Tibial nerve (tissue), 4 donors: Measurements from ENCODE around the gene LRFN2. TPM values are rescaled to one million over a fixed set of nuclear protein-coding genes. Genes with fewer than 3 reads are reported as not detected.

Experiments
- DNase-seq, 2 donors: peaks; one replicate each; pipeline ENCODE4 v3.0.0-alpha.2; 2019; ENCODE audit warnings: low spot score in 2 of 2
- H3K27ac ChIP-seq, 4 donors: fragments of 200-600 bp; sonication (generic) in 3 of 4; one replicate each; pipeline ENCODE4 v1.5.1; 2017 to 2019; ENCODE audit warnings: mild to moderate bottlenecking in 1 of 4
- H3K27me3 ChIP-seq, 2 donors: fragments of 200-600 bp; sonication (generic) in 1 of 2; one replicate each; pipeline versions ENCODE4 v1.5.1 to v1.6.0; 2017 to 2019
- H3K36me3 ChIP-seq, 3 donors: fragments of 200-600 bp; sonication (generic); one replicate each; pipeline ENCODE4 v1.5.1; 2018 to 2019
- H3K4me1 ChIP-seq, 4 donors: fragments of 200-600 bp; sonication (generic) in 3 of 4; one replicate each; pipeline ENCODE4 v1.5.1; 2017 to 2019
- H3K4me3 ChIP-seq, 4 donors: fragments of 200-600 bp; sonication (generic) in 3 of 4; one replicate each; pipeline ENCODE4 v1.5.1; 2017 to 2019; ENCODE audit warnings: mild to moderate bottlenecking in 1 of 4, moderate library complexity in 1 of 4
- H3K9me3 ChIP-seq, 4 donors: fragments of 200-600 bp; sonication (generic) in 3 of 4; one replicate each; pipeline ENCODE4 v1.5.1; 2017 to 2019
- EP300 ChIP-seq, 2 donors: sonication (generic); formaldehyde crosslinking; IDR thresholded peaks; one replicate each; pipeline ENCODE4 v1.6.1; 2017; ENCODE audit warnings: antibody characterized with exemption in 2 of 2, mild to moderate bottlenecking in 1 of 2
- POLR2A ChIP-seq, 2 donors: fragments of 450-650 bp; IDR thresholded peaks; one replicate each; pipeline ENCODE4 v1.6.1; 2017; ENCODE audit warnings: antibody characterized with exemption in 2 of 2, mild to moderate bottlenecking in 2 of 2, moderate library complexity in 2 of 2
- WGBS, 2 donors: methylation state at CpG; one replicate each; pipeline ENCODE4 v1.1.5; 2018; 5-methylcytosine and 5-hydroxymethylcytosine counted together
- total RNA-seq, 4 donors: library from RNA; depleted of rRNA; stranded (reverse); fragments of >200 nt; gene quantifications; one replicate each; pipeline ENCODE4 v1.1.0, GENCODE V29; 2016
- TF ChIP-seq, protein P1 (sequence below), 5 experiments: fragments of 200-600 bp in 3 of 5; fragments of 450-650 bp in 2 of 5; sonication (generic) in 3 of 5; IDR thresholded peaks; one replicate each; pipeline ENCODE4 v1.5.1; 2016 to 2019; ENCODE audit warnings: antibody characterized with exemption in 5 of 5, mild to moderate bottlenecking in 3 of 5, moderate library complexity in 2 of 5

LRFN2 gene
- total RNA-seq, 4 donors from 2014 or later: not detected

GRCh38 chr6:40444811-40445210 lies 142.4 kb downstream of the LRFN2 start:
- 36 to 40% methylated on average over 1 of the region's 1 CpG for WGBS, 2 donors
- Histone ChIP-seq H3K4me3 (no peak overlapping the region), H3K27ac (no peak overlapping the region), H3K27me3 (no peaks in the 10 kb centered on the region), H3K4me1 (no peaks in the 10 kb centered on the region), H3K36me3 (no peaks in the 10 kb centered on the region), H3K9me3 (no peaks in the 10 kb centered on the region)
- TF ChIP-seq POLR2A (IDR thresholded peaks at IDR 0.05) (no peak), EP300 (IDR thresholded peaks at IDR 0.05) (no peak)
- TF ChIP-seq, protein P1, sequence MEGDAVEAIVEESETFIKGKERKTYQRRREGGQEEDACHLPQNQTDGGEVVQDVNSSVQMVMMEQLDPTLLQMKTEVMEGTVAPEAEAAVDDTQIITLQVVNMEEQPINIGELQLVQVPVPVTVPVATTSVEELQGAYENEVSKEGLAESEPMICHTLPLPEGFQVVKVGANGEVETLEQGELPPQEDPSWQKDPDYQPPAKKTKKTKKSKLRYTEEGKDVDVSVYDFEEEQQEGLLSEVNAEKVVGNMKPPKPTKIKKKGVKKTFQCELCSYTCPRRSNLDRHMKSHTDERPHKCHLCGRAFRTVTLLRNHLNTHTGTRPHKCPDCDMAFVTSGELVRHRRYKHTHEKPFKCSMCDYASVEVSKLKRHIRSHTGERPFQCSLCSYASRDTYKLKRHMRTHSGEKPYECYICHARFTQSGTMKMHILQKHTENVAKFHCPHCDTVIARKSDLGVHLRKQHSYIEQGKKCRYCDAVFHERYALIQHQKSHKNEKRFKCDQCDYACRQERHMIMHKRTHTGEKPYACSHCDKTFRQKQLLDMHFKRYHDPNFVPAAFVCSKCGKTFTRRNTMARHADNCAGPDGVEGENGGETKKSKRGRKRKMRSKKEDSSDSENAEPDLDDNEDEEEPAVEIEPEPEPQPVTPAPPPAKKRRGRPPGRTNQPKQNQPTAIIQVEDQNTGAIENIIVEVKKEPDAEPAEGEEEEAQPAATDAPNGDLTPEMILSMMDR (IDR thresholded peaks at IDR 0.05): no peak
- DNase-seq: no peak

DNA sequence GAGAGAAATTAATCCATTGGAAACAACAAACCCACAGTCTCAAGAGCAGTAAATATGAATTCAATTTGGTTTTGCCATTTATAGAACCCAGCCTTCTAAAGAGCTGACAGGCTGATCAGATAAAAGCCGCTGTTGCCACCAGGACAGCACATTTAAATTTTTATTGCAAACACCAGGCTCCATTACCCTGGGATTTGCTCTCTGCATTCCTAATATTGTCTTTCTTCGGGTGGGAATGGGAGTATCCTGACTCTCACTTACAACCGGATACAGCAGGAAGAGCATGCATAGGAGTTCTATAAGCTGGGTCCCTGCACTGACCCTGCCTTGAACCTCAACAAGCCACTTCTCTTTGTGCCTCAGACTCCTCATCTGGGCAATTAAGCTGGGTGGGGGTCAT lies 142.9 kb downstream of the LRFN2 start:
- no peak overlapping the region for H3K27ac ChIP-seq
- 45 to 58% methylated on average over 3 of the region's 3 CpGs for WGBS, 2 donors
- H3K9me3 ChIP-seq: no peaks in the 10 kb centered on the region
- TF ChIP-seq EP300 (IDR thresholded peaks at IDR 0.05) (no peak), POLR2A (IDR thresholded peaks at IDR 0.05) (no peak)
- TF ChIP-seq, protein P1 (IDR thresholded peaks at IDR 0.05): no peak
- no peak overlapping the region for H3K4me3 ChIP-seq
- H3K27me3 ChIP-seq: no peaks in the 10 kb centered on the region
- no peaks in the 10 kb centered on the region for H3K36me3 ChIP-seq
- no peaks in the 10 kb centered on the region for H3K4me1 ChIP-seq
- no peak for DNase-seq

DNA sequence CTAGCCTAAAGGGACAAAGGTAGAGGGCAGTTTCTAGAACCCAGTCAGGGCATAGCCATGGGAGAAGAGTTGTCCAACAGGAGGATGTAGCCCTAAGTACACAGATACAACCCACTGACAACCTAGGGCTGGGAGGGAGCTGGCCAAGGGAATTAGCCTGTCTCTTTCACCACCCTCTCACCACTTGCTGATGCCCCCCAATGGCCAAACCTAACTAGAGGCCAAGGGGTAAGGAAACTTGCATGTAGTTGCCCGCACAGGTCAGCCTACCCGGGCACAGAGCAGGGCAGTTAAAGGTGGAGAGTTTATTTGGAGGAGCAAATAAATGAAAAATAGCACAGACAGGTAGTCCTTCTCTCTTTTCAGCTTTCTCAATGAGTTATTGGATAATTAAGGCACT lies 143.3 kb downstream of the LRFN2 start:
- H3K27me3 ChIP-seq: no peaks in the 10 kb centered on the region
- TF ChIP-seq POLR2A (IDR thresholded peaks at IDR 0.05): no peak
- TF ChIP-seq EP300 (IDR thresholded peaks at IDR 0.05): no peak
- TF ChIP-seq, protein P1 (IDR thresholded peaks at IDR 0.05): no peak
- no peak for DNase-seq
- no peak overlapping the region for H3K27ac ChIP-seq
- H3K4me1 ChIP-seq: no peaks in the 10 kb centered on the region
- no peaks in the 10 kb centered on the region for H3K9me3 ChIP-seq
- WGBS, 2 donors: 82 to 88% methylated on average over 2 of the region's 2 CpGs
- no peak overlapping the region for H3K4me3 ChIP-seq
- H3K36me3 ChIP-seq: no peaks in the 10 kb centered on the region

DNA sequence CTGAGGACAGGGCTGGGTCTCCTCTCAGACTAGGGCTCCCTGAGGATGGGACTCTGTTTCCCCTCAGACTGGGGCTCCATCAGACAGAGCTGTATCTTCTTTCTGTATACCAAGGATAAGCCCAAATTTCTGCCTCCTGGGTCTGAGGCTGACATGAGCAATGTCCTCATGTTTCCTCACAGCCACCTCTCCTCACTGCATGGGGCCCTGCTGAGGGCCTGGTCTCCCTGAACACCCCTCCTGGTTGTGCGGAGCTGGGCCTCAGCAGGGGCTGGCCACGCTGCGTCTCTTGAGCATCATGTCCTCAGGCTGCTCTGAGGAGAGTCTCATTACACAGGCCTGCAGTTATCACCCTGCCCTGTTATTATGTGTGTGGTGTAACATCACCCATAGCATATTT lies 144.6 kb downstream of the LRFN2 start:
- Histone ChIP-seq H3K4me1 (no peaks in the 10 kb centered on the region), H3K36me3 (no peaks in the 10 kb centered on the region), H3K4me3 (no peak overlapping the region), H3K27me3 (no peaks in the 10 kb centered on the region), H3K27ac (no peak overlapping the region), H3K9me3 (no peaks in the 10 kb centered on the region)
- TF ChIP-seq POLR2A (IDR thresholded peaks at IDR 0.05) (no peak), EP300 (IDR thresholded peaks at IDR 0.05) (no peak)
- TF ChIP-seq, protein P1 (IDR thresholded peaks at IDR 0.05): no peak
- DNase-seq: no peak
- WGBS, 2 donors: 77 to 82% methylated on average over 3 of the region's 3 CpGs

DNA sequence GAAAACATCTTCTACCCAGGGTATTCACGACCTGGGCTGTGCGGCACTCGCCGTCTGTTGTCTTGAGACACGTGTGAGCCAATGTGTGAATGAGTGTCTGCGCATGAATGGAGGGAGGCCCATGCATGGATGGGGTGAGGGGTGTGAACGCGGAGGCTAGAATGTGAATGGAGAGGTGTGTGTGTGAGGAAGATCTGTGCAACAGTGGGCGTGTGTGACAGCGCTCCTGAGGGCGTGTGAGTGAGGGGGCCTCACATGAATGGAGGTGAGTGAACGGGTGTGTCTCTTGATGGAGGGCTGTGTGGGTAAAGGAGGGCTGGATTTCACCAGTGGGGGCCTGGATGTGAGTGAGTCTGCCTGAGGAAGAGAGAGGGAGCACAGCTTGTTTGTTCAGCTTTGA lies 146.0 kb downstream of the LRFN2 start:
- WGBS, 2 donors: 86 to 90% methylated on average over 12 of the region's 12 CpGs
- no peaks in the 10 kb centered on the region for H3K9me3 ChIP-seq
- no peaks in the 10 kb centered on the region for H3K4me1 ChIP-seq
- DNase-seq: no peak
- TF ChIP-seq POLR2A (IDR thresholded peaks at IDR 0.05): no peak
- TF ChIP-seq EP300 (IDR thresholded peaks at IDR 0.05): no peak
- TF ChIP-seq, protein P1 (IDR thresholded peaks at IDR 0.05): no peak
- H3K36me3 ChIP-seq: no peaks in the 10 kb centered on the region
- no peak overlapping the region for H3K27ac ChIP-seq
- H3K4me3 ChIP-seq: no peak overlapping the region
- H3K27me3 ChIP-seq: no peaks in the 10 kb centered on the region
